OCI-LY1 (cell line): ENCODE results near the gene ITSN1.

Experiments
- CTCF ChIP-seq: fragments of 200-600 bp; sonication (generic), shearing (Covaris generic); IDR thresholded peaks from 2 replicates; pipeline ENCODE4 v1.5.1; 2017; ENCODE audit warnings: mild to moderate bottlenecking, antibody characterized with exemption, low read length, moderate library complexity, mixed read lengths
- EZH2 ChIP-seq: fragments of 200-600 bp; sonication (generic), shearing (Covaris generic); IDR thresholded peaks from 2 replicates; pipeline ENCODE4 v1.8.0; 2017; ENCODE audit warnings: borderline replicate concordance, mixed run types, mild to moderate bottlenecking, antibody characterized with exemption, low read length, moderate library complexity, mixed read lengths

- TF ChIP-seq CTCF (no peak), EZH2 (no peak)
Measured at GRCh38 chr21:33829844-33830243, 187.5 kb downstream of the ITSN1 start.
